ENCODE results near the gene CCNB3. TPM values are rescaled to one million over a fixed set of nuclear protein-coding genes. Genes with fewer than 3 reads are reported as not detected.
A peak's percentile ranks its signal among the peaks of the same experiment; 100 is the strongest.

The CCNB3 gene
- total and polyA plus RNA-seq, 9 of the 15 experiments (the other 6 are each of a cell fraction or from before 2014, with no cell fraction given), result 0.05 to 0.25 (median 0.08) TPM; not detected in 3

DNA sequence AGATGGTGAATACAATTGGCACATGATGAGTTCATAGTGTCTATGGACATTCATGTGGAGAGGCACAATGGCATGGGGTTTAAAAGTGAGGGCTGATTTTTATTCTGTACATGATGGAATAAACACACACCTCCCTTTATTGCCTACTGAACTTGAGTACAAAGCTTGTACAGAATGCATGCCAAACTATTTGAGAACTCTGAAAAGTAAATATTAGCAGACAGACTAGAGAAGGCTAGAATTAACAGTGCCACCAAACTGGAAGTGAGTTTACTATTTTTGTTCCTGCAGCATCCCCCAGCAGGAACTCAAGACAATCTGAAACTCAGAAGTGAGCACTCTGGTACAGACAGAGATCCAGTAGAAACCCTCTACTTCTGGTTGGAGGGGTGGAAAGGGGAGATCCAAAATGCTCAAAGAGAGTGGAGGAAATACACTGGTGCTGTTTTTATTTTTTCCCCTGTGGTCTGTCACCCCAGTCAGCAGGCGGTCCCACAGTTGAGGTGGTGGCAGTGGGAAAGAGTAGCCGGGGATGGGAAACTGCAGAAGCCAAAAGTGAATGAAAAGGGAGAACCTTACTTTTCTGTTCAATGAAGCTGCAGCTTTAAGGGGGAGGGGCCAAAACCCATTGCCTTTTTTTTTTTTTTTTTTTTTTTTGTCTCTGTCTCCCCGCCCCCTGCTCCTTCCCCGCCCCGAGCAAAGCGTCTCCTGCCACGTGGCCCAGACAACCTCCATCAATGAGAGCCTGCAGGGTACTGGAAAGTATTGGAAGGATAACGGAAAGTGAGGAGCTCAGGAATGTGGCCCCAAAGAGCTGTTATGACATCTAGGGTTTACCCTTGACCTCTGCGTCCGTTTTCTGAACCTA, 24.3 kb upstream of the CCNB3 start (continued):
- TF ChIP-seq, protein P1, sequence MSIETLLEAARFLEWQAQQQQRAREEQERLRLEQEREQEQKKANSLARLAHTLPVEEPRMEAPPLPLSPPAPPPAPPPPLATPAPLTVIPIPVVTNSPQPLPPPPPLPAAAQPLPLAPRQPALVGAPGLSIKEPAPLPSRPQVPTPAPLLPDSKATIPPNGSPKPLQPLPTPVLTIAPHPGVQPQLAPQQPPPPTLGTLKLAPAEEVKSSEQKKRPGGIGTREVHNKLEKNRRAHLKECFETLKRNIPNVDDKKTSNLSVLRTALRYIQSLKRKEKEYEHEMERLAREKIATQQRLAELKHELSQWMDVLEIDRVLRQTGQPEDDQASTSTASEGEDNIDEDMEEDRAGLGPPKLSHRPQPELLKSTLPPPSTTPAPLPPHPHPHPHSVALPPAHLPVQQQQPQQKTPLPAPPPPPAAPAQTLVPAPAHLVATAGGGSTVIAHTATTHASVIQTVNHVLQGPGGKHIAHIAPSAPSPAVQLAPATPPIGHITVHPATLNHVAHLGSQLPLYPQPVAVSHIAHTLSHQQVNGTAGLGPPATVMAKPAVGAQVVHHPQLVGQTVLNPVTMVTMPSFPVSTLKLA (conservative IDR thresholded peaks at IDR 0.05), result peak; percentile 20 to 38; a peak in 1 of 4 replicates
- TF ChIP-seq, protein P2, sequence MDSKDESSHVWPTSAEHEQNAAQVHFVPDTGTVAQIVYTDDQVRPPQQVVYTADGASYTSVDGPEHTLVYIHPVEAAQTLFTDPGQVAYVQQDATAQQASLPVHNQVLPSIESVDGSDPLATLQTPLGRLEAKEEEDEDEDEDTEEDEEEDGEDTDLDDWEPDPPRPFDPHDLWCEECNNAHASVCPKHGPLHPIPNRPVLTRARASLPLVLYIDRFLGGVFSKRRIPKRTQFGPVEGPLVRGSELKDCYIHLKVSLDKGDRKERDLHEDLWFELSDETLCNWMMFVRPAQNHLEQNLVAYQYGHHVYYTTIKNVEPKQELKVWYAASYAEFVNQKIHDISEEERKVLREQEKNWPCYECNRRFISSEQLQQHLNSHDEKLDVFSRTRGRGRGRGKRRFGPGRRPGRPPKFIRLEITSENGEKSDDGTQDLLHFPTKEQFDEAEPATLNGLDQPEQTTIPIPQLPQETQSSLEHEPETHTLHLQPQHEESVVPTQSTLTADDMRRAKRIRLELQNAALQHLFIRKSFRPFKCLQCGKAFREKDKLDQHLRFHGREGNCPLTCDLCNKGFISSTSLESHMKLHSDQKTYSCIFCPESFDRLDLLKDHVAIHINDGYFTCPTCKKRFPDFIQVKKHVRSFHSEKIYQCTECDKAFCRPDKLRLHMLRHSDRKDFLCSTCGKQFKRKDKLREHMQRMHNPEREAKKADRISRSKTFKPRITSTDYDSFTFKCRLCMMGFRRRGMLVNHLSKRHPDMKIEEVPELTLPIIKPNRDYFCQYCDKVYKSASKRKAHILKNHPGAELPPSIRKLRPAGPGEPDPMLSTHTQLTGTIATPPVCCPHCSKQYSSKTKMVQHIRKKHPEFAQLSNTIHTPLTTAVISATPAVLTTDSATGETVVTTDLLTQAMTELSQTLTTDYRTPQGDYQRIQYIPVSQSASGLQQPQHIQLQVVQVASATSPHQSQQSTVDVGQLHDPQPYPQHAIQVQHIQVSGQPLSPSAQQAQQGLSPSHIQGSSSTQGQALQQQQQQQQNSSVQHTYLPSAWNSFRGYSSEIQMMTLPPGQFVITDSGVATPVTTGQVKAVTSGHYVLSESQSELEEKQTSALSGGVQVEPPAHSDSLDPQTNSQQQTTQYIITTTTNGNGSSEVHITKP (IDR thresholded peaks at IDR 0.05; ENCODE audit: partially characterized antibody), result peak; percentile 97
- TF ChIP-seq TAF9B (IDR thresholded peaks at IDR 0.05; ENCODE audit: partially characterized antibody) (no peak), NEUROD1 (IDR thresholded peaks at IDR 0.05; ENCODE audit: borderline replicate concordance, low read depth, low read length, partially characterized antibody) (peak; percentile 59), EWSR1 (IDR thresholded peaks at IDR 0.05; ENCODE audit: borderline replicate concordance, low read depth, partially characterized antibody) (no peak), ESRRB (CRISPR knock-in tag; IDR thresholded peaks at IDR 0.05; ENCODE audit: borderline replicate concordance) (no peak), CCNT2 (IDR thresholded peaks at IDR 0.05; ENCODE audit: borderline replicate concordance, extremely low read depth, insufficient read length, low read depth, low read length) (no peak), ZNF282 (CRISPR knock-in tag; IDR thresholded peaks at IDR 0.05) (no peak), ZNF644 (tag; IDR thresholded peaks at IDR 0.05; ENCODE audit: low read depth) (no peak), ZNF431 (CRISPR knock-in tag; IDR thresholded peaks at IDR 0.05) (no peak), ZBED1 (IDR thresholded peaks at IDR 0.05) (no peak), TBP (optimal IDR thresholded peaks at IDR 0.05; ENCODE audit: low read depth, low read length) (no peak), LEF1 (IDR thresholded peaks at IDR 0.05) (no peak), ZNF354B (CRISPR knock-in tag; IDR thresholded peaks at IDR 0.05) (no peak), SRSF1 (IDR thresholded peaks at IDR 0.05; ENCODE audit: low read depth, low read length) (no peak), SRSF7 (optimal IDR thresholded peaks at IDR 0.05; ENCODE audit: low read depth, low read length) (no peak), ZNF239 (CRISPR knock-in tag; IDR thresholded peaks at IDR 0.05) (no peak), ZNF197 (CRISPR knock-in tag; IDR thresholded peaks at IDR 0.05; ENCODE audit: low read depth) (no peak), RBM22 (IDR thresholded peaks at IDR 0.05; ENCODE audit: low read depth, low read length, poor library complexity, severe bottlenecking) (no peak)
- TF ChIP-seq, protein P3, sequence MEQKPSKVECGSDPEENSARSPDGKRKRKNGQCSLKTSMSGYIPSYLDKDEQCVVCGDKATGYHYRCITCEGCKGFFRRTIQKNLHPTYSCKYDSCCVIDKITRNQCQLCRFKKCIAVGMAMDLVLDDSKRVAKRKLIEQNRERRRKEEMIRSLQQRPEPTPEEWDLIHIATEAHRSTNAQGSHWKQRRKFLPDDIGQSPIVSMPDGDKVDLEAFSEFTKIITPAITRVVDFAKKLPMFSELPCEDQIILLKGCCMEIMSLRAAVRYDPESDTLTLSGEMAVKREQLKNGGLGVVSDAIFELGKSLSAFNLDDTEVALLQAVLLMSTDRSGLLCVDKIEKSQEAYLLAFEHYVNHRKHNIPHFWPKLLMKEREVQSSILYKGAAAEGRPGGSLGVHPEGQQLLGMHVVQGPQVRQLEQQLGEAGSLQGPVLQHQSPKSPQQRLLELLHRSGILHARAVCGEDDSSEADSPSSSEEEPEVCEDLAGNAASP (IDR thresholded peaks at IDR 0.05), result no peak
- TF ChIP-seq, protein P4, sequence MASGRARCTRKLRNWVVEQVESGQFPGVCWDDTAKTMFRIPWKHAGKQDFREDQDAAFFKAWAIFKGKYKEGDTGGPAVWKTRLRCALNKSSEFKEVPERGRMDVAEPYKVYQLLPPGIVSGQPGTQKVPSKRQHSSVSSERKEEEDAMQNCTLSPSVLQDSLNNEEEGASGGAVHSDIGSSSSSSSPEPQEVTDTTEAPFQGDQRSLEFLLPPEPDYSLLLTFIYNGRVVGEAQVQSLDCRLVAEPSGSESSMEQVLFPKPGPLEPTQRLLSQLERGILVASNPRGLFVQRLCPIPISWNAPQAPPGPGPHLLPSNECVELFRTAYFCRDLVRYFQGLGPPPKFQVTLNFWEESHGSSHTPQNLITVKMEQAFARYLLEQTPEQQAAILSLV (tag; IDR thresholded peaks at IDR 0.05), result no peak

Measured in K562 (cell line).